PC-3 (cell line): ENCODE results near the gene GNAI2. TPM values are rescaled to one million over a fixed set of nuclear protein-coding genes. Genes with fewer than 3 reads are reported as not detected.

Experiments used
- ATAC-seq: fragments of 200-7000 bp; cut with Tn5 transposase; 2 replicates; pipeline ENCODE4 v1.9.1; 2020; ENCODE audit warnings: mild to moderate bottlenecking, moderate library complexity
- BruUV-seq: library from RNA; stranded (reverse); fragments of 400-500 nt; replicated peaks from 2 replicates; lab custom pipeline; 2021; lab: Mats Ljungman, UMichigan
- CTCF ChIA-PET: fragments of 300-600 bp; sonication (Branson Sonifier 250); formaldehyde crosslinking; loops from one replicate; lab custom pipeline; 2022; ENCODE audit warnings: antibody characterized with exemption; lab: Charles Lee
- POLR2A ChIA-PET: fragments of 300-600 bp; sonication (Branson Sonifier 250); formaldehyde crosslinking; loops from one replicate; lab custom pipeline; 2022; ENCODE audit warnings: antibody characterized with exemption; ENCODE audit not compliant: unreplicated experiment; lab: Charles Lee
- DNase-seq: peaks from one replicate; pipeline ENCODE4 v3.0.0-alpha.2; 2015
- H2AFZ ChIP-seq: fragments of 300-600 bp; sonication (generic); 2 replicates; pipeline ENCODE4 v1.6.0; 2016; ENCODE audit warnings: antibody characterized with exemption, low read length
- H3F3A ChIP-seq: fragments of 300-600 bp; sonication (generic); one replicate; pipeline ENCODE4 v1.6.0; 2017; ENCODE audit warnings: antibody characterized with exemption, low read length, control low read depth, mild to moderate bottlenecking; ENCODE audit not compliant: unreplicated experiment
- H3K27ac ChIP-seq: fragments of 300-600 bp; sonication (generic); 2 replicates; pipeline ENCODE4 v1.5.1; 2016; ENCODE audit warnings: mild to moderate bottlenecking, low read length
- H3K27me3 ChIP-seq: fragments of 300-600 bp; sonication (generic); 2 replicates; pipeline ENCODE4 v1.6.1; 2016; ENCODE audit warnings: low read length, mixed read lengths
- H3K36me3 ChIP-seq: fragments of 300-600 bp; sonication (generic); 2 replicates; pipeline ENCODE4 v1.6.1; 2016; ENCODE audit warnings: low read depth, mixed run types, low read length, mixed read lengths
- H3K4me1 ChIP-seq: fragments of 300-600 bp; sonication (generic); 2 replicates; pipeline ENCODE4 v1.5.1; 2016; ENCODE audit warnings: low read length; ENCODE audit not compliant: insufficient read depth
- H3K4me2 ChIP-seq: fragments of 300-600 bp; sonication (generic); 2 replicates; pipeline ENCODE4 v1.6.0; 2016; ENCODE audit warnings: low read length
- H3K4me3 ChIP-seq: fragments of 300-600 bp; sonication (generic); 2 replicates; pipeline ENCODE4 v1.5.1; 2016; ENCODE audit warnings: mild to moderate bottlenecking, low read length, mixed read lengths
- H3K79me2 ChIP-seq: fragments of 300-600 bp; sonication (generic); 2 replicates; pipeline ENCODE4 v1.6.1; 2017; ENCODE audit warnings: low read length, mixed read lengths
- H3K9ac ChIP-seq: fragments of 300-600 bp; sonication (generic); 2 replicates; pipeline ENCODE4 v1.6.0; 2016; ENCODE audit warnings: mild to moderate bottlenecking, low read length
- H3K9me2 ChIP-seq: fragments of 300-600 bp; sonication (generic); replicated peaks from 2 replicates; pipeline ENCODE4 v1.6.1; 2016; ENCODE audit warnings: mixed run types, low read length, mixed read lengths
- H3K9me3 ChIP-seq: fragments of 300-600 bp; sonication (generic); 2 replicates; pipeline ENCODE4 v1.6.1; 2016; ENCODE audit warnings: low read length, mixed read lengths
- H4K20me1 ChIP-seq: fragments of 300-600 bp; sonication (generic); 2 replicates; pipeline ENCODE4 v1.6.1; 2016; ENCODE audit warnings: low read length, mixed read lengths
- CTCF ChIP-seq: fragments of 300-600 bp; sonication (generic); conservative IDR thresholded peaks from 2 replicates; pipeline ENCODE4 v1.5.1; 2017; ENCODE audit warnings: antibody characterized with exemption, low read depth, mild to moderate bottlenecking, low read length
- EZH2 ChIP-seq: fragments of 300-600 bp; sonication (generic); IDR thresholded peaks from one replicate; pipeline ENCODE4 v1.6.1; 2017; ENCODE audit warnings: antibody characterized with exemption, mild to moderate bottlenecking, low read length; ENCODE audit not compliant: unreplicated experiment
- EZH2phosphoT487 ChIP-seq: fragments of 300-600 bp; sonication (generic); IDR thresholded peaks from 2 replicates; pipeline ENCODE4 v1.6.1; 2018; ENCODE audit warnings: mild to moderate bottlenecking, antibody characterized with exemption, low read length, borderline replicate concordance
- intact Hi-C: fragments of 100-400 bp; cut with micrococcal nuclease; formaldehyde crosslinking; loops from 2 replicates; pipeline ENCODE4 v1.9.0; 2023
- total RNA-seq: library from RNA; depleted of rRNA; stranded (reverse); fragments of >200 nt; gene quantifications from 2 replicates; pipeline ENCODE4 v1.2.3, GENCODE V29; 2014

Gene GNAI2
- total RNA-seq, 1 experiment from 2014 or later, result 221 TPM

GRCh38 chr3:50269977-50270413, 34.0 kb downstream of the GNAI2 start:
- POLR2A ChIA-PET, result no interaction called here
- BruUV-seq, result no TSS peak
- H3K9me3 ChIP-seq, result no peaks in the 10 kb centered on the region
- TF ChIP-seq EZH2phosphoT487 (no peak), EZH2 (no peak), CTCF (no peak)
- peak overlapping the region; percentile 75 for H3K27ac ChIP-seq
- peak overlapping the region; percentile 55 for H3K4me3 ChIP-seq
- peaks cover 53% of the 10 kb centered on the region for H3K4me1 ChIP-seq
- no peaks in the 10 kb centered on the region for H4K20me1 ChIP-seq
- H3K36me3 ChIP-seq, result no peaks in the 10 kb centered on the region
- H3K27me3 ChIP-seq, result no peaks in the 10 kb centered on the region
- peak; percentile 42 for ATAC-seq
- peak overlapping the region; percentile 60 for H3K9ac ChIP-seq
- H2AFZ ChIP-seq, result no peak overlapping the region
- H3K4me2 ChIP-seq, result peak overlapping the region; percentile 83
- intact Hi-C loops, result no loop called here
- peak; percentile 79 for DNase-seq
- H3K9me2 ChIP-seq, result no peaks in the 10 kb centered on the region
- H3F3A ChIP-seq, result no peaks in the 10 kb centered on the region
- CTCF ChIA-PET, result interaction anchor here (0.6 kb wide), 1 partner anchor 34 kb away, joined by 3 read pairs; the partner anchor contains the start of gene GNAI2
- 0 out of 2 replicates have a peak, but pooled peaks cover 3% of the 10 kb centered on the region for H3K79me2 ChIP-seq

GRCh38 chr3:50270422-50271224, 34.6 kb downstream of the GNAI2 start:
- intact Hi-C loops, result no loop called here
- Histone ChIP-seq H3K79me2 (0 out of 2 replicates have a peak, but pooled peaks cover 3% of the 10 kb centered on the region), H3K9me3 (no peaks in the 10 kb centered on the region), H3K36me3 (no peaks in the 10 kb centered on the region), H3K27ac (peak overlapping the region; percentile 75), H3K4me3 (peak overlapping the region; percentile 55; the same call in 1 of the 2 replicates), H3K27me3 (no peaks in the 10 kb centered on the region), H3K9ac (peak overlapping the region; percentile 60), H2AFZ (no peak overlapping the region), H3K4me1 (peaks cover 47% of the 10 kb centered on the region), H3F3A (no peaks in the 10 kb centered on the region), H3K4me2 (peak overlapping the region; percentile 83), H4K20me1 (no peaks in the 10 kb centered on the region), H3K9me2 (no peaks in the 10 kb centered on the region)
- no peak for ATAC-seq
- BruUV-seq, result no TSS peak
- TF ChIP-seq EZH2 (no peak), CTCF (no peak), EZH2phosphoT487 (no peak)
- CTCF ChIA-PET, result interaction anchor here (0.6 kb wide), 1 partner anchor 66 kb away, joined by 3 read pairs; no protein-coding TSS in a partner anchor
- POLR2A ChIA-PET, result no interaction called here
- no peak for DNase-seq
